Stimulated activated naive CD4-positive, alpha-beta T cell (primary cell): ENCODE results near the gene TRIAP1.
A peak's percentile ranks its signal among the peaks of the same experiment; 100 is the strongest.
"Not testable (repeated sequence)": the region's sequence is repeated elsewhere in the genome, so short reads cannot be mapped to it uniquely, and the experiment has no call there.

ENCODE experiments used
- DNase-seq, 6 experiments: peaks; one replicate each; lab custom pipeline; 2025; lab: John Stamatoyannopoulos, UW

TRIAP1 gene

GRCh38 chr12:120445911-120446843 is at the start of gene TRIAP1, which contains the start of gene GATC:
TSS of gene TRIAP1 (minus strand) at chr12:120446384. CDS start at chr12:120446372, 12 bp downstream.
TSS of gene GATC (plus strand) at chr12:120446444. CDS start at chr12:120446481, 37 bp downstream.
- DNase-seq: peak; percentile 57 to 87 (median 80)

- DNase-seq: no peak
Measured at GRCh38 chr12:120495186-120495730, 49.1 kb upstream of the TRIAP1 start.

- no peak for DNase-seq
Measured at GRCh38 chr12:120490833-120491512, 44.8 kb upstream of the TRIAP1 start.

- no peak for DNase-seq
Measured at GRCh38 chr12:120490325-120490724, 44.1 kb upstream of the TRIAP1 start.

- DNase-seq: no peak
Measured at GRCh38 chr12:120489018-120489417, 42.8 kb upstream of the TRIAP1 start.

- DNase-seq: no peak
Measured at GRCh38 chr12:120488057-120488640, 42.0 kb upstream of the TRIAP1 start.

- not testable (repeated sequence) for DNase-seq
Measured at GRCh38 chr12:120487552-120487951, 41.4 kb upstream of the TRIAP1 start.

GRCh38 chr12:120485961-120486881 is 40.0 kb upstream of the TRIAP1 start:
- no peak for DNase-seq

GRCh38 chr12:120483621-120484020 is 37.4 kb upstream of the TRIAP1 start:
- DNase-seq: no peak

GRCh38 chr12:120481022-120481767 is 35.0 kb upstream of the TRIAP1 start:
- DNase-seq: no peak

- DNase-seq: no peak
Measured at GRCh38 chr12:120480211-120480610, 34.0 kb upstream of the TRIAP1 start.

GRCh38 chr12:120479458-120479857 is 33.3 kb upstream of the TRIAP1 start:
- no peak for DNase-seq

GRCh38 chr12:120475643-120476042 is 29.5 kb upstream of the TRIAP1 start:
- no peak for DNase-seq

GRCh38 chr12:120474616-120474960 is 28.4 kb upstream of the TRIAP1 start:
- no peak for DNase-seq

GRCh38 chr12:120473807-120474615 is 27.8 kb upstream of the TRIAP1 start:
- no peak for DNase-seq

- no peak for DNase-seq
Measured at GRCh38 chr12:120472521-120472920, 26.3 kb upstream of the TRIAP1 start.

GRCh38 chr12:120470150-120470784 is 24.1 kb upstream of the TRIAP1 start:
- peak in 1 of 6 experiments; percentile 27 for DNase-seq

- DNase-seq: peak; percentile 94 to 97 (median 95)
Measured at GRCh38 chr12:120469450-120470149, 23.4 kb upstream of the TRIAP1 start, which contains the start of gene SRSF9. TSS of gene SRSF9 (minus strand) at chr12:120469748. CDS start at chr12:120469609, 139 bp downstream.
